ENCODE measurements around the gene CEP164.

CEP164 gene

GRCh38 chr11:117421476-117421875, 93.8 kb downstream of the CEP164 start:
- TF ChIP-seq CTCF (IDR thresholded peaks at IDR 0.05; ENCODE audit: low read depth, low read length, poor library complexity, severe bottlenecking) (no peak), EZH2phosphoT487 (IDR thresholded peaks at IDR 0.05; ENCODE audit: borderline replicate concordance, low read length) (no peak)
- Histone ChIP-seq H3F3A (ENCODE audit: control insufficient read depth, insufficient read depth) (no peaks in the 10 kb centered on the region), H4K20me1 (ENCODE audit: control insufficient read depth, insufficient read depth, low read depth, low read length) (no peaks in the 10 kb centered on the region), H3K79me2 (ENCODE audit: control insufficient read depth, low read length) (no peaks in the 10 kb centered on the region), H3K27ac (ENCODE audit: low read depth, low read length) (no peak overlapping the region), H3K36me3 (ENCODE audit: control insufficient read depth, low read length) (no peaks in the 10 kb centered on the region), H3K9me2 (replicated peaks; ENCODE audit: control insufficient read depth, low read length) (no peaks in the 10 kb centered on the region), H3K27me3 (ENCODE audit: control insufficient read depth, low read length) (peaks cover 11% of the 10 kb centered on the region; the same call in 1 of the 2 replicates), H3K9me3 (ENCODE audit: control insufficient read depth, insufficient read depth, low read length) (no peaks in the 10 kb centered on the region), H3K4me1 (ENCODE audit: control insufficient read depth, low read length) (no peaks in the 10 kb centered on the region), H3K4me2 (ENCODE audit: low read length) (no peak overlapping the region), H3K4me3 (ENCODE audit: low read length) (no peak overlapping the region)

- no peak overlapping the region for H3K4me2 ChIP-seq (ENCODE audit: low read length)
Measured at GRCh38 chr11:117423046-117423575, 95.5 kb downstream of the CEP164 start.

GRCh38 chr11:117424781-117425180, 97.1 kb downstream of the CEP164 start:
- no peaks in the 10 kb centered on the region for H3K36me3 ChIP-seq (ENCODE audit: control insufficient read depth, low read length)

More at GRCh38 chr11:117423046-117423575, 95.5 kb downstream of the CEP164 start:
- 0 out of 2 replicates have a peak, but pooled peaks cover 2% of the 10 kb centered on the region for H3K27me3 ChIP-seq (ENCODE audit: control insufficient read depth, low read length)
- H3K4me3 ChIP-seq (ENCODE audit: low read length), result no peak overlapping the region
- no peaks in the 10 kb centered on the region for H3K36me3 ChIP-seq (ENCODE audit: control insufficient read depth, low read length)
- no peak for TF ChIP-seq EZH2phosphoT487 (IDR thresholded peaks at IDR 0.05; ENCODE audit: borderline replicate concordance, low read length)
- no peak for TF ChIP-seq CTCF (IDR thresholded peaks at IDR 0.05; ENCODE audit: low read depth, low read length, poor library complexity, severe bottlenecking)
- no peaks in the 10 kb centered on the region for H3K9me3 ChIP-seq (ENCODE audit: control insufficient read depth, insufficient read depth, low read length)
- H4K20me1 ChIP-seq (ENCODE audit: control insufficient read depth, insufficient read depth, low read depth, low read length), result no peaks in the 10 kb centered on the region
- H3K79me2 ChIP-seq (ENCODE audit: control insufficient read depth, low read length), result no peaks in the 10 kb centered on the region
- H3K4me1 ChIP-seq (ENCODE audit: control insufficient read depth, low read length), result no peaks in the 10 kb centered on the region
- no peaks in the 10 kb centered on the region for H3F3A ChIP-seq (ENCODE audit: control insufficient read depth, insufficient read depth)
- H3K27ac ChIP-seq (ENCODE audit: low read depth, low read length), result no peak overlapping the region
- H3K9me2 ChIP-seq (replicated peaks; ENCODE audit: control insufficient read depth, low read length), result no peaks in the 10 kb centered on the region

More at GRCh38 chr11:117424781-117425180, 97.1 kb downstream of the CEP164 start:
- Histone ChIP-seq H3K9me2 (replicated peaks; ENCODE audit: control insufficient read depth, low read length) (no peaks in the 10 kb centered on the region), H3K4me2 (ENCODE audit: low read length) (no peak overlapping the region), H3K4me1 (ENCODE audit: control insufficient read depth, low read length) (no peaks in the 10 kb centered on the region), H3K27ac (ENCODE audit: low read depth, low read length) (no peak overlapping the region), H4K20me1 (ENCODE audit: control insufficient read depth, insufficient read depth, low read depth, low read length) (no peaks in the 10 kb centered on the region), H3F3A (ENCODE audit: control insufficient read depth, insufficient read depth) (no peaks in the 10 kb centered on the region), H3K79me2 (ENCODE audit: control insufficient read depth, low read length) (no peaks in the 10 kb centered on the region), H3K9me3 (ENCODE audit: control insufficient read depth, insufficient read depth, low read length) (no peaks in the 10 kb centered on the region), H3K27me3 (ENCODE audit: control insufficient read depth, low read length) (0 out of 2 replicates have a peak, but pooled peaks cover 2% of the 10 kb centered on the region), H3K4me3 (ENCODE audit: low read length) (no peak overlapping the region)
- no peak for TF ChIP-seq EZH2phosphoT487 (IDR thresholded peaks at IDR 0.05; ENCODE audit: borderline replicate concordance, low read length)
- no peak for TF ChIP-seq CTCF (IDR thresholded peaks at IDR 0.05; ENCODE audit: low read depth, low read length, poor library complexity, severe bottlenecking)
